Ovary (tissue), 9 donors: ENCODE results near the gene SDC4. TPM values are rescaled to one million over a fixed set of nuclear protein-coding genes. Genes with fewer than 3 reads are reported as not detected.

Source experiments
- DNase-seq, 5 donors: peaks; one replicate each; pipeline ENCODE4 v3.0.0-alpha.2; 2019 to 2020
- H3K27ac ChIP-seq, 2 donors: fragments of 200-600 bp; one replicate each; pipeline versions ENCODE4 v1.5.1 to v1.8.0; 2019 to 2022
- H3K27me3 ChIP-seq: fragments of 200-600 bp; one replicate; pipeline ENCODE4 v1.8.0; 2022
- H3K36me3 ChIP-seq: fragments of 200-600 bp; sonication (generic); one replicate; pipeline ENCODE4 v1.5.1; 2019
- H3K4me1 ChIP-seq: one replicate; pipeline ENCODE4 v1.8.1; 2013; ENCODE audit warnings: mild to moderate bottlenecking, moderate library complexity; ENCODE audit not compliant: insufficient read depth
- H3K4me3 ChIP-seq: fragments of 200-600 bp; sonication (generic); one replicate; pipeline ENCODE4 v1.5.1; 2017
- H3K9me3 ChIP-seq, 2 donors: fragments of 200-600 bp in 1 of 2; sonication (generic) in 1 of 2; one replicate each; pipeline versions ENCODE4 v1.5.1 to v1.8.1; 2013 to 2019; ENCODE audit warnings: mild to moderate bottlenecking in 1 of 2, moderate library complexity in 1 of 2
- EP300 ChIP-seq: sonication (generic); formaldehyde crosslinking; IDR thresholded peaks from one replicate; pipeline ENCODE4 v1.6.1; 2017; ENCODE audit warnings: antibody characterized with exemption
- POLR2A ChIP-seq: fragments of 450-650 bp; IDR thresholded peaks from one replicate; pipeline ENCODE4 v1.6.1; 2017; ENCODE audit warnings: antibody characterized with exemption, mild to moderate bottlenecking, moderate library complexity
- WGBS, 3 donors: extraction: QIAGEN DNeasy Blood & Tissue Kit in 1 of 3; methylation state at CpG; one replicate each; pipeline versions ENCODE4 v1.1.5 to v1.1.7; 2013 to 2017; 5-methylcytosine and 5-hydroxymethylcytosine counted together
- intact Hi-C, 4 donors: fragments of 100-400 bp; cut with DNase I; formaldehyde crosslinking; loops; one replicate each; pipeline versions ENCODE4 v1.11.0 to v1.15.1; 2022 to 2023
- polyA plus RNA-seq, 2 donors: library from polyadenylated mRNA; stranded (reverse); fragments of 200-250 nt in 1 of 2; fragments of 350-450 nt in 1 of 2; fragmentation: Illumina TruSeq in 1 of 2; extraction: RNeasy Lipid Tissue Mini Kit (QIAGEN cat#74804) in 1 of 2; gene quantifications; one replicate each; pipeline ENCODE4 v1.2.3, GENCODE V29; 2013 to 2014
- total RNA-seq, 7 donors: library from RNA; depleted of rRNA in 2 of 7; stranded (reverse); fragments of >200 nt in 2 of 7; fragmentation: NEBNext Ultra II Directional in 3 of 7; extraction: Animal tissue kit (Norgen Biotek cat#: 25700) in 3 of 7; gene quantifications; one replicate each; pipeline versions ENCODE4 v1.1.0 to v1.2.4, GENCODE V29; 2016 to 2023
- TF ChIP-seq, protein P1 (sequence below), 3 donors: fragments of 450-650 bp in 2 of 3; fragments of 200-600 bp in 1 of 3; IDR thresholded peaks; one replicate each; pipeline versions ENCODE4 v1.5.1 to v1.8.0; 2016 to 2022; ENCODE audit warnings: antibody characterized with exemption in 3 of 3, mild to moderate bottlenecking in 1 of 3
- donor health status: DM: no; HTN: no; CAD: no; lungs with moderate emphysema.
- donor health status: DM: no; HTN: no; CAD: no.
- donor health status: Bipolar disorder and iron deficiency.
- donor health status: DM: yes; HTN: yes; CAD: no.
- donor health status: DM: no; HTN: no; CAD: no.
- donor health status: DM: yes; HTN: yes; CAD: no.

SDC4 gene
- total and polyA plus RNA-seq, 9 donors = 12.9 to 269 (median 45.9) TPM

DNA sequence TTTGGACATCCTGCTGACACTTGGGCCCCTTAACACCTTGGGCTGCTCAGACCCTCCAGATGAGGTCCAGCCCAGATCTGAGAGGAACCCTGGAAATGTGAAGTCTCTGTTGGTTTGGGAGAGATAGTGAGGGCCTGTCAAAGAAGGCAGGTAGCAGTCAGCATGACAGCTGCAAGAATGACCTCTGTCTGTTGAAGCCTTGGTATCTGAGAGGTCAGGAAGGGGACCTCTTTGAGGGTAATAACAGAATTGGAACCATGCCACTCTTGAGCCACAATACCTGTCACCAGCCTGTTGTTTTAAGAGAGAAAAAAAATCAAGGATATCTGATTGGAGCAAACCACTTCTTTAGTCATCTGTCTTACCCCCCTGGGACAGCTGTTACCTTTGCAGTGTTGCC, 18.9 kb upstream of the SDC4 start:
- Histone ChIP-seq H3K36me3 (no peaks in the 10 kb centered on the region), H3K27ac (no peak overlapping the region), H3K27me3 (no peaks in the 10 kb centered on the region), H3K4me1 (peaks cover 3% of the 10 kb centered on the region), H3K9me3 (no peaks in the 10 kb centered on the region), H3K4me3 (no peak overlapping the region)
- intact Hi-C loops = no loop called here
- TF ChIP-seq EP300 (no peak), POLR2A (no peak)
- TF ChIP-seq, protein P1, sequence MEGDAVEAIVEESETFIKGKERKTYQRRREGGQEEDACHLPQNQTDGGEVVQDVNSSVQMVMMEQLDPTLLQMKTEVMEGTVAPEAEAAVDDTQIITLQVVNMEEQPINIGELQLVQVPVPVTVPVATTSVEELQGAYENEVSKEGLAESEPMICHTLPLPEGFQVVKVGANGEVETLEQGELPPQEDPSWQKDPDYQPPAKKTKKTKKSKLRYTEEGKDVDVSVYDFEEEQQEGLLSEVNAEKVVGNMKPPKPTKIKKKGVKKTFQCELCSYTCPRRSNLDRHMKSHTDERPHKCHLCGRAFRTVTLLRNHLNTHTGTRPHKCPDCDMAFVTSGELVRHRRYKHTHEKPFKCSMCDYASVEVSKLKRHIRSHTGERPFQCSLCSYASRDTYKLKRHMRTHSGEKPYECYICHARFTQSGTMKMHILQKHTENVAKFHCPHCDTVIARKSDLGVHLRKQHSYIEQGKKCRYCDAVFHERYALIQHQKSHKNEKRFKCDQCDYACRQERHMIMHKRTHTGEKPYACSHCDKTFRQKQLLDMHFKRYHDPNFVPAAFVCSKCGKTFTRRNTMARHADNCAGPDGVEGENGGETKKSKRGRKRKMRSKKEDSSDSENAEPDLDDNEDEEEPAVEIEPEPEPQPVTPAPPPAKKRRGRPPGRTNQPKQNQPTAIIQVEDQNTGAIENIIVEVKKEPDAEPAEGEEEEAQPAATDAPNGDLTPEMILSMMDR (IDR thresholded peaks at IDR 0.05) = no peak
- no peak for DNase-seq

DNA sequence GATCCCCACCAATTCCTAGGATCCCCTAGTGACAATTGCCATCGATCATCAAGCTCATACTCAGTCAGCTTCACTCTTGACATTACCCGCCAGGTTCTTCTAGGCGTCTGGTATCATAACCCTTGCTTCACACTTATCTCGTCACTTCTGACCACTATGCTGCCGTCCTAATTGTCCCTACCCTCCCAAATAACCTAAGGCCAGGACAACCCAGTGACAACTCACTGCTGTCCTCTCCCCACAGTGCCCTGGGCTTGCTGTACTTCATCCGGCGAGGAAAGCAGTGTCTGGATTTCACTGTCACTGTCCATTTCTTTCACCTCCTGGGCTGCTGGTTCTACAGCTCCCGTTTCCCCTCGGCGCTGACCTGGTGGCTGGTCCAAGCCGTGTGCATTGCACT, 18.4 kb upstream of the SDC4 start:
- Histone ChIP-seq H3K27ac (no peak overlapping the region), H3K4me3 (no peak overlapping the region), H3K4me1 (peaks cover 3% of the 10 kb centered on the region), H3K27me3 (no peaks in the 10 kb centered on the region), H3K9me3 (no peaks in the 10 kb centered on the region), H3K36me3 (no peaks in the 10 kb centered on the region)
- TF ChIP-seq EP300 (no peak), POLR2A (no peak)
- TF ChIP-seq, protein P1 (IDR thresholded peaks at IDR 0.05) = no peak
- 88 to 92% (median 92%) methylated on average over 11 of the region's 11 CpGs for WGBS, 3 donors
- intact Hi-C loops = no loop called here
- DNase-seq = no peak

DNA sequence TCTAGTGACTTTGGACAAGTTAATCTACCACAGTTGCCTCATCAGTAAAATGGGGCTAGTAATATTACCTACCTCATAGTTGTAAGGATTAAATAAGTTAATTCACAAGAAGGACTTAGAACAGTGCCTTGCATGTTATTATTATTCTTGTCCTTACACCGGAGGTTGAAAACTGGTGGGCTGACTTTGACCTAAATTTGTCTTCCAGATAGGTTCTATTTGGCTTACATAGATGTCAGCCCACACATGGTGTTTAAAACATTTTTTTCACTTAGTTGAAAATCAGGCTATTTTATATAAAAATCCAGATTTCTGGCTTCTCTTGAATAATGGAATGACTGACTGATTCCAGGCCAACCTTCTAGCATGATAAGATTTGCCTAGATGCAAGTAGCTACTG, 18.0 kb upstream of the SDC4 start:
- no peaks in the 10 kb centered on the region for H3K9me3 ChIP-seq
- H3K4me1 ChIP-seq = peaks cover 3% of the 10 kb centered on the region
- H3K36me3 ChIP-seq = no peaks in the 10 kb centered on the region
- TF ChIP-seq POLR2A = no peak
- TF ChIP-seq, protein P1 (IDR thresholded peaks at IDR 0.05) = no peak
- TF ChIP-seq EP300 = no peak
- no peak overlapping the region for H3K27ac ChIP-seq
- H3K27me3 ChIP-seq = no peaks in the 10 kb centered on the region
- no peak for DNase-seq
- no peak overlapping the region for H3K4me3 ChIP-seq
- intact Hi-C loops = no loop called here
- WGBS, 3 donors = 31 to 44% (median 32%) methylated on average over 1 of the region's 1 CpG

DNA sequence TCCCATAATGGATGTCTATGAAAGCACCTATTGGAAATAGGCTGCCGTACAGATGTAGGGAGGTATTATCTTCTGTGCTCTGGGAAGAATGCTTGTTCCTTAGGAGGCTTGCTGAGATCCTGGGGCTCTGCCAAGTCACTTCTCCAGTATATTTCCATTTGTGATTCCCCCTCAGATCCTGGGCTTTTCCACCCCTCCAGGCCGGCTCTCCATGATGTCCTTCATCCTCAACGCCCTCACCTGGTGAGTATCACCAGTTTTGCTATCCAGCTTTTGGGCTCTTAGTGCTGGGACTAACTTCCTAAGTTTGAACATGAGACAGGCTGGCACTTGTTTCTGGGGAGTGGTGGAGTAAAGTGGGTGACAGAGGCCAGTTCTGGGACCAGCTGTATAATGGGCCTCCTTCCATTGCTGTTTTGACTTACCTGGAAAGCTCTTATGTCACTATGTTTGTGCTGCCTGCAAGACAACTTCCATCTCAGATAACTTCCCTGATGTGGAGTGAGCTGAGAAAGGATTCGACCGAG, 17.3 kb upstream of the SDC4 start:
- intact Hi-C loops = no loop called here
- Histone ChIP-seq H3K27me3 (no peaks in the 10 kb centered on the region), H3K4me1 (peaks cover 3% of the 10 kb centered on the region), H3K27ac (no peak overlapping the region), H3K36me3 (no peaks in the 10 kb centered on the region), H3K4me3 (no peak overlapping the region), H3K9me3 (no peaks in the 10 kb centered on the region)
- 81 to 87% (median 84%) methylated on average over 5 of the region's 5 CpGs for WGBS, 3 donors
- no peak for TF ChIP-seq POLR2A
- TF ChIP-seq, protein P1 (IDR thresholded peaks at IDR 0.05) = no peak
- TF ChIP-seq EP300 = no peak
- DNase-seq = no peak
